GM19193 (cell line): ENCODE data around the gene TPCN2.

Experiments used
- POLR2A ChIP-seq: IDR thresholded peaks from 4 replicates; pipeline ENCODE4 v1.6.1; 2011; ENCODE audit not compliant: insufficient read depth, insufficient read length; ENCODE audit errors: extremely low read depth

TPCN2 gene

GRCh38 chr11:69136471-69136870, 87.7 kb downstream of the TPCN2 start:
- TF ChIP-seq POLR2A = no peak

- TF ChIP-seq POLR2A = no peak
Observed at GRCh38 chr11:69137151-69137844, 88.6 kb downstream of the TPCN2 start.

GRCh38 chr11:69138265-69138664, 89.5 kb downstream of the TPCN2 start:
- no peak for TF ChIP-seq POLR2A

GRCh38 chr11:69140635-69141034, 91.9 kb downstream of the TPCN2 start:
- TF ChIP-seq POLR2A = no peak

- no peak for TF ChIP-seq POLR2A
Observed at GRCh38 chr11:69141742-69142141, 93.0 kb downstream of the TPCN2 start.

GRCh38 chr11:69142895-69143294, 94.2 kb downstream of the TPCN2 start:
- TF ChIP-seq POLR2A = no peak

- TF ChIP-seq POLR2A = no peak
Observed at GRCh38 chr11:69144316-69145049, 95.8 kb downstream of the TPCN2 start.

GRCh38 chr11:69145050-69145380, 96.3 kb downstream of the TPCN2 start:
- no peak for TF ChIP-seq POLR2A

- TF ChIP-seq POLR2A = no peak
Observed at GRCh38 chr11:69148377-69148762, 99.6 kb downstream of the TPCN2 start.

GRCh38 chr11:69148806-69149205, 100.1 kb downstream of the TPCN2 start:
- TF ChIP-seq POLR2A = no peak

- no peak for TF ChIP-seq POLR2A
Observed at GRCh38 chr11:69150175-69150574, 101.4 kb downstream of the TPCN2 start.

GRCh38 chr11:69151836-69152235, 103.1 kb downstream of the TPCN2 start:
- no peak for TF ChIP-seq POLR2A

GRCh38 chr11:69152733-69153421, 104.1 kb downstream of the TPCN2 start:
- TF ChIP-seq POLR2A = no peak

- no peak for TF ChIP-seq POLR2A
Observed at GRCh38 chr11:69153661-69154060, 104.9 kb downstream of the TPCN2 start.

- no peak for TF ChIP-seq POLR2A
Observed at GRCh38 chr11:69154211-69154913, 105.6 kb downstream of the TPCN2 start.
